GM20000 (cell line): ENCODE results near the gene KCNH8.

Source experiments
- DNase-seq: peaks from one replicate; pipeline ENCODE4 v3.0.0; 2012; ENCODE audit warnings: low spot score
- CTCF ChIP-seq: IDR thresholded peaks from 2 replicates; pipeline ENCODE4 v1.5.1; 2012; ENCODE audit warnings: mild to moderate bottlenecking, control low read depth; ENCODE audit errors: extremely low read depth, missing control alignments

The KCNH8 gene

DNA sequence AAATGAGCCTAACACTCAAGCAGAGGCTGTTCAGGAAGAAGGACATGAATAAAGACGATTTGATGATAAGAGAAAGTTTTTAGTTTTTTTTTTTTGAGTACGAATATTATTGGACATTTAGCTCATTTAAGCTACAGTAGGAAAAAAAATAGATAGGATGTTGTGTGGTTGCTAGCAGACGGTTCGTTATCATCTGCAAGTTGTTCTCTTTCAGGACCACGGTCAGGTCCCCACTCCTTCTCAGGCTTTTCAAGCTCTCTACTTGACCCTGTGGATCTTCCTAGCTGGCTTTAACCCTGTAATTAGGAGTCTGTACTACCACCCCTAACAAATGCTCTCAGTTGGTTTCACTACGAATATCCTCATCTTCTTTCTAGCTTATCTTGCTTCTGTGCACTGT, 1.1 kb downstream of the KCNH8 start:
- peak; percentile 19 for DNase-seq
- no peak for TF ChIP-seq CTCF

GRCh38 chr3:19151171-19151570, 2.9 kb downstream of the KCNH8 start:
- DNase-seq: no peak
- TF ChIP-seq CTCF: no peak

GRCh38 chr3:19154693-19155250, 6.5 kb downstream of the KCNH8 start:
- no peak for DNase-seq
- no peak for TF ChIP-seq CTCF

DNA sequence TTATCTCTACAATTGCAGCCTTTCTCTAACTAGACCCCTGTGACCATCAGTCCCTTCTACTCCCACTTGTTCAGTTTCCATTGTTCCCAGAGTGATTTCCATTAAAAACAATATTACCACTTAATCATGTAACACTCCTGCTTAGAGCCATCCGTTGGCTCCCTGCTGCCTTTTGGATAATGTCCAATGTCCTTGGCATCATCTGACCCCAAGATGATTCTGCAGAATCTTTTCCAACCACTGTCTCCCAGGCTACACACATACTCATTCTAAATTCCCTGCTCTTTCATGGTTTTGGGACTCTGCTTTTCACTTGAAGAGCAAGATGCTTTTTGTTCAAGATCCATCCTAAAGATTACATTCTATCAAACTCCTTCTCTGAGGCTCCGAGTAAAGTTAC, 7.1 kb downstream of the KCNH8 start:
- no peak for TF ChIP-seq CTCF
- no peak for DNase-seq

- no peak for DNase-seq
- no peak for TF ChIP-seq CTCF
Observed at GRCh38 chr3:19159966-19160635, 11.8 kb downstream of the KCNH8 start.

- TF ChIP-seq CTCF: no peak
- DNase-seq: no peak
Observed at GRCh38 chr3:19165654-19166053, 17.3 kb downstream of the KCNH8 start.

DNA sequence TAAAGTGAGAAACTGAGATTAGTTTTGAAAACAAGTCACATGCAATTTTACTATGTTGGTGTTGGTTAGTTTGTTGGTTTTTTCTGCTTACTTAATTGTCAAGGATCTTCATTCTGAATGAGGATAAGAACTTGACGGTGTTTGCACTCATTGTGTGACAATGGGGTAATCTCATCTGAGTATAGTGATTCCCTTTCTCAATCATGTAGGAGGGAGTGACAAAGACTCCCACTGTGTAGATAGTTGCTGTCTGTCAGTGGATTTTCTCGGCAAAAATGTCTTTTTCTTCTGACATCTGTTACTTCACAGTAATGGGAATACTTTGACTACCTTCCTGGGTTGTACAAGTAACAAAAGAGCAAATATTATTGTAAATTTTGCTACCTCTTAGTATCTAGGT, 23.5 kb downstream of the KCNH8 start:
- TF ChIP-seq CTCF: no peak
- no peak for DNase-seq
